ENCODE data around the gene NAXD.

DNA sequence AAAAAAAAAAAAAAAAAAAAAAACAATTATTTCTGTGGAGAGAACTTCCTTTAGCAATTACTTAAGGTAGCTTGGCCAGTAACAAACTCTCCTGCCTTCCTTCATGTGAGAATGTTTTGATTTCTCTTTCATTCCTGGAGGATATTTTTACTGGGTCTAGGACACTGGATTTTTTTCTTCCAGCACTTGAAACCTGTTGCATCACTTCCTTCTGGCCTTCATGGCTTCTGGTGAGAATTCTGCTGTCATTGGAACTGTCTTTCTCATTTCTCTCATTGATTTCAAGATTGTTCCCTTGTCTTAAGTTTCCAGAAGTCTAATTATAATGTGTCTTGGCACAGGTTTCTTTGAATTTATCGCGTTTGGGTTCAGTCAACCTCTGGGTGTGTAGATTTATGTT is 34.5 kb upstream of the NAXD start:
- TF ChIP-seq, protein P1, sequence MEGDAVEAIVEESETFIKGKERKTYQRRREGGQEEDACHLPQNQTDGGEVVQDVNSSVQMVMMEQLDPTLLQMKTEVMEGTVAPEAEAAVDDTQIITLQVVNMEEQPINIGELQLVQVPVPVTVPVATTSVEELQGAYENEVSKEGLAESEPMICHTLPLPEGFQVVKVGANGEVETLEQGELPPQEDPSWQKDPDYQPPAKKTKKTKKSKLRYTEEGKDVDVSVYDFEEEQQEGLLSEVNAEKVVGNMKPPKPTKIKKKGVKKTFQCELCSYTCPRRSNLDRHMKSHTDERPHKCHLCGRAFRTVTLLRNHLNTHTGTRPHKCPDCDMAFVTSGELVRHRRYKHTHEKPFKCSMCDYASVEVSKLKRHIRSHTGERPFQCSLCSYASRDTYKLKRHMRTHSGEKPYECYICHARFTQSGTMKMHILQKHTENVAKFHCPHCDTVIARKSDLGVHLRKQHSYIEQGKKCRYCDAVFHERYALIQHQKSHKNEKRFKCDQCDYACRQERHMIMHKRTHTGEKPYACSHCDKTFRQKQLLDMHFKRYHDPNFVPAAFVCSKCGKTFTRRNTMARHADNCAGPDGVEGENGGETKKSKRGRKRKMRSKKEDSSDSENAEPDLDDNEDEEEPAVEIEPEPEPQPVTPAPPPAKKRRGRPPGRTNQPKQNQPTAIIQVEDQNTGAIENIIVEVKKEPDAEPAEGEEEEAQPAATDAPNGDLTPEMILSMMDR (IDR thresholded peaks at IDR 0.05) = no peak
- no peak for TF ChIP-seq POLR2A (IDR thresholded peaks at IDR 0.05)
